Measurements from ENCODE around the gene EFNA1. TPM values are rescaled to one million over a fixed set of nuclear protein-coding genes. Genes with fewer than 3 reads are reported as not detected.

Gene EFNA1
- total and polyA plus RNA-seq, 2 of the 8 experiments (the other 6 are each of a cell fraction or from before 2014, with no cell fraction given): 4.9 to 14.6 TPM

DNA sequence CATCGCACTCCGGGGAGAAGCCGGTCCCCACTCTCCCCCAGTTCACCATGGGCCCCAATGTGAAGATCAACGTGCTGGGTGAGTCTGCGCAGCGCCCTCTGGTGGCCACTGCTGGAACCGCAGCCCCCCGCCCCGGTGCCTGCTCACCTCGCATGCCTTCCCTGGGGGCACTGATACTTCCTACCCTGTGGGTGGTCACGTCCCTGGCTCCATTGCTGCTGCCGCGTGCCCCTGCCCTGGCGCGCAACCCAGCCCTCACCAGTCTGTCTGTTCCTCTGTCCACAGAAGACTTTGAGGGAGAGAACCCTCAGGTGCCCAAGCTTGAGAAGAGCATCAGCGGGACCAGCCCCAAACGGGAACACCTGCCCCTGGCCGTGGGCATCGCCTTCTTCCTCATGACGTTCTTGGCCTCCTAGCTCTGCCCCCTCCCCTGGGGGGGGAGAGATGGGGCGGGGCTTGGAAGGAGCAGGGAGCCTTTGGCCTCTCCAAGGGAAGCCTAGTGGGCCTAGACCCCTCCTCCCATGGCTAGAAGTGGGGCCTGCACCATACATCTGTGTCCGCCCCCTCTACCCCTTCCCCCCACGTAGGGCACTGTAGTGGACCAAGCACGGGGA, 41.4 kb upstream of the EFNA1 start (continued):
- TF ChIP-seq, protein P1, sequence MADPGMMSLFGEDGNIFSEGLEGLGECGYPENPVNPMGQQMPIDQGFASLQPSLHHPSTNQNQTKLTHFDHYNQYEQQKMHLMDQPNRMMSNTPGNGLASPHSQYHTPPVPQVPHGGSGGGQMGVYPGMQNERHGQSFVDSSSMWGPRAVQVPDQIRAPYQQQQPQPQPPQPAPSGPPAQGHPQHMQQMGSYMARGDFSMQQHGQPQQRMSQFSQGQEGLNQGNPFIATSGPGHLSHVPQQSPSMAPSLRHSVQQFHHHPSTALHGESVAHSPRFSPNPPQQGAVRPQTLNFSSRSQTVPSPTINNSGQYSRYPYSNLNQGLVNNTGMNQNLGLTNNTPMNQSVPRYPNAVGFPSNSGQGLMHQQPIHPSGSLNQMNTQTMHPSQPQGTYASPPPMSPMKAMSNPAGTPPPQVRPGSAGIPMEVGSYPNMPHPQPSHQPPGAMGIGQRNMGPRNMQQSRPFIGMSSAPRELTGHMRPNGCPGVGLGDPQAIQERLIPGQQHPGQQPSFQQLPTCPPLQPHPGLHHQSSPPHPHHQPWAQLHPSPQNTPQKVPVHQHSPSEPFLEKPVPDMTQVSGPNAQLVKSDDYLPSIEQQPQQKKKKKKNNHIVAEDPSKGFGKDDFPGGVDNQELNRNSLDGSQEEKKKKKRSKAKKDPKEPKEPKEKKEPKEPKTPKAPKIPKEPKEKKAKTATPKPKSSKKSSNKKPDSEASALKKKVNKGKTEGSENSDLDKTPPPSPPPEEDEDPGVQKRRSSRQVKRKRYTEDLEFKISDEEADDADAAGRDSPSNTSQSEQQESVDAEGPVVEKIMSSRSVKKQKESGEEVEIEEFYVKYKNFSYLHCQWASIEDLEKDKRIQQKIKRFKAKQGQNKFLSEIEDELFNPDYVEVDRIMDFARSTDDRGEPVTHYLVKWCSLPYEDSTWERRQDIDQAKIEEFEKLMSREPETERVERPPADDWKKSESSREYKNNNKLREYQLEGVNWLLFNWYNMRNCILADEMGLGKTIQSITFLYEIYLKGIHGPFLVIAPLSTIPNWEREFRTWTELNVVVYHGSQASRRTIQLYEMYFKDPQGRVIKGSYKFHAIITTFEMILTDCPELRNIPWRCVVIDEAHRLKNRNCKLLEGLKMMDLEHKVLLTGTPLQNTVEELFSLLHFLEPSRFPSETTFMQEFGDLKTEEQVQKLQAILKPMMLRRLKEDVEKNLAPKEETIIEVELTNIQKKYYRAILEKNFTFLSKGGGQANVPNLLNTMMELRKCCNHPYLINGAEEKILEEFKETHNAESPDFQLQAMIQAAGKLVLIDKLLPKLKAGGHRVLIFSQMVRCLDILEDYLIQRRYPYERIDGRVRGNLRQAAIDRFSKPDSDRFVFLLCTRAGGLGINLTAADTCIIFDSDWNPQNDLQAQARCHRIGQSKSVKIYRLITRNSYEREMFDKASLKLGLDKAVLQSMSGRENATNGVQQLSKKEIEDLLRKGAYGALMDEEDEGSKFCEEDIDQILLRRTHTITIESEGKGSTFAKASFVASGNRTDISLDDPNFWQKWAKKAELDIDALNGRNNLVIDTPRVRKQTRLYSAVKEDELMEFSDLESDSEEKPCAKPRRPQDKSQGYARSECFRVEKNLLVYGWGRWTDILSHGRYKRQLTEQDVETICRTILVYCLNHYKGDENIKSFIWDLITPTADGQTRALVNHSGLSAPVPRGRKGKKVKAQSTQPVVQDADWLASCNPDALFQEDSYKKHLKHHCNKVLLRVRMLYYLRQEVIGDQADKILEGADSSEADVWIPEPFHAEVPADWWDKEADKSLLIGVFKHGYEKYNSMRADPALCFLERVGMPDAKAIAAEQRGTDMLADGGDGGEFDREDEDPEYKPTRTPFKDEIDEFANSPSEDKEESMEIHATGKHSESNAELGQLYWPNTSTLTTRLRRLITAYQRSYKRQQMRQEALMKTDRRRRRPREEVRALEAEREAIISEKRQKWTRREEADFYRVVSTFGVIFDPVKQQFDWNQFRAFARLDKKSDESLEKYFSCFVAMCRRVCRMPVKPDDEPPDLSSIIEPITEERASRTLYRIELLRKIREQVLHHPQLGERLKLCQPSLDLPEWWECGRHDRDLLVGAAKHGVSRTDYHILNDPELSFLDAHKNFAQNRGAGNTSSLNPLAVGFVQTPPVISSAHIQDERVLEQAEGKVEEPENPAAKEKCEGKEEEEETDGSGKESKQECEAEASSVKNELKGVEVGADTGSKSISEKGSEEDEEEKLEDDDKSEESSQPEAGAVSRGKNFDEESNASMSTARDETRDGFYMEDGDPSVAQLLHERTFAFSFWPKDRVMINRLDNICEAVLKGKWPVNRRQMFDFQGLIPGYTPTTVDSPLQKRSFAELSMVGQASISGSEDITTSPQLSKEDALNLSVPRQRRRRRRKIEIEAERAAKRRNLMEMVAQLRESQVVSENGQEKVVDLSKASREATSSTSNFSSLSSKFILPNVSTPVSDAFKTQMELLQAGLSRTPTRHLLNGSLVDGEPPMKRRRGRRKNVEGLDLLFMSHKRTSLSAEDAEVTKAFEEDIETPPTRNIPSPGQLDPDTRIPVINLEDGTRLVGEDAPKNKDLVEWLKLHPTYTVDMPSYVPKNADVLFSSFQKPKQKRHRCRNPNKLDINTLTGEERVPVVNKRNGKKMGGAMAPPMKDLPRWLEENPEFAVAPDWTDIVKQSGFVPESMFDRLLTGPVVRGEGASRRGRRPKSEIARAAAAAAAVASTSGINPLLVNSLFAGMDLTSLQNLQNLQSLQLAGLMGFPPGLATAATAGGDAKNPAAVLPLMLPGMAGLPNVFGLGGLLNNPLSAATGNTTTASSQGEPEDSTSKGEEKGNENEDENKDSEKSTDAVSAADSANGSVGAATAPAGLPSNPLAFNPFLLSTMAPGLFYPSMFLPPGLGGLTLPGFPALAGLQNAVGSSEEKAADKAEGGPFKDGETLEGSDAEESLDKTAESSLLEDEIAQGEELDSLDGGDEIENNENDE (IDR thresholded peaks at IDR 0.05; ENCODE audit: insufficient replicate concordance, low read length): no peak
- TF ChIP-seq RFX5 (IDR thresholded peaks at IDR 0.05; ENCODE audit: borderline replicate concordance, low read depth, low read length) (no peak), SIX5 (IDR thresholded peaks at IDR 0.05; ENCODE audit: low read depth, low read length) (no peak), BRCA1 (IDR thresholded peaks at IDR 0.05; ENCODE audit: low read depth, low read length) (no peak), KDM5A (IDR thresholded peaks at IDR 0.05; ENCODE audit: low read length) (no peak)

All from H1 (cell line).